Stimulated activated CD8-positive, alpha-beta memory T cell treated with anti-CD3 and anti-CD28 coated beads, Interleukin-7, amount 100 ng/mL, for 24 hours (primary cell): ENCODE results near the gene NTM.
"Not testable (repeated sequence)": the region's sequence is repeated elsewhere in the genome, so short reads cannot be mapped to it uniquely, and the experiment has no call there.

Experiments
- DNase-seq: peaks from one replicate; pipeline ENCODE4 v3.0.0-alpha.2; 2020; ENCODE audit warnings: low read depth

Gene NTM

DNA sequence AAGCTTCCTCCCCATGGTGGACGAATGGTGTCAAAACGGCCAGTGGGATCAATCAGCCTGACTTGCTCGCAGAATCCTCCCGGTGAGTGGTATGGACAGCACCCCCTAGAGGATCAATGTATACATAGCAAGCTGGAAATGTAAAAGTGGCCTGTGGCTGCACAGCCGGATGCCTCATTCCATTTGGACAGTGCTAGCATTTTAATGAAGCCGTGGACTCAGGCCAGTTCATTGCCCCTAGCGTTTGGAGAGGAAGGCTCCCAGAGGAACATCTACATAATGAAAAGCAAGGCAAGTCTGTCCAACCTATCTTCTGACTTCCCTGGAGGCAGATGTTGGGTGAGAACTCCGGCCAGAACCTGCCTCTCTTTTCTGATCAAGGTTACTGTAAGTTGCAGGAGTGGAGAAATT lies 942.3 kb downstream of the NTM start:
- DNase-seq = no peak

DNA sequence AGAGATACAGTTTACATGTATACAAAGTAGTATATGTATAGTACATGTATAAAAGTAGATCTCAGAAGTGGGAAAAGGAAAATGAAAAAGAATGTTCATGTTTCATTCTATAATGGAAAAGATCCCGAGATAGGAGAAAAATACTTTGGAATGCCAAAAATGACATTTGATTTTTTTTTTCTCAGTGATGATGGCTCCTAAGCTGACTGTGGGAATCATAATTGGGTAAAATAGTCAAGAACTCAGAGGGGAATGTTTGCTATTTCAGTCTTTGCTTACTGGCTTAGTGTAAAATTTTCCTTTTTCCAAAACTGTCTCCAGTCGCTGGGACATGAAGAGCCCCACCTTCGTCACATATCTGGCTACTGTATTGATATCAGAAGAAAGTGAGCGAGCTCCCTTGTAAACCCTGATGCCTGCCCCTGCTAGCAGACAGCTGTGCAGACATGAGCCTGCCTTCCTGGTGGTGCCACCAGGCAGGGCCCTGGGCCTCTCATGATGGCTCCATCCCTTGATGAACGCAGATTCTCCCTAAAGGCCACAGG lies 944.6 kb downstream of the NTM start:
- DNase-seq = no peak

DNA sequence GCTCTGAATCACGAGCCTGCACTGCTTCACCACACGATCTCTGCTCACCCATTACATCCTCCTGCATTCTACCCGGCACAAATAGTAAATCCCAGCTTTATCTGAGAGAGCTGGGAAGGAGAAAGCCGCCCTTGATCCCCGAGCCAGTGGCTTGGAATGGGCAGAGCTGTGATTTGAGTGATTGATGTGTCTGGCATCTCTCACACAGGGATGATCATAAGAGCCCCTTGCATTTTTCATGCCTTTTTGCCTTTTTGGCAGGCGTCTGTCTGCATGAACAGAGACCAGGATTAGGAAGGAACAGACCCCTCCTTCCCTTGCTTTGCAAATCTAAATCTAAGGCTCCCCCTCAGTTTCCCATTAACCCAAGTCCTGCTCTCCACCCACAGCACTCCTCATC lies 945.3 kb downstream of the NTM start:
- no peak for DNase-seq

DNA sequence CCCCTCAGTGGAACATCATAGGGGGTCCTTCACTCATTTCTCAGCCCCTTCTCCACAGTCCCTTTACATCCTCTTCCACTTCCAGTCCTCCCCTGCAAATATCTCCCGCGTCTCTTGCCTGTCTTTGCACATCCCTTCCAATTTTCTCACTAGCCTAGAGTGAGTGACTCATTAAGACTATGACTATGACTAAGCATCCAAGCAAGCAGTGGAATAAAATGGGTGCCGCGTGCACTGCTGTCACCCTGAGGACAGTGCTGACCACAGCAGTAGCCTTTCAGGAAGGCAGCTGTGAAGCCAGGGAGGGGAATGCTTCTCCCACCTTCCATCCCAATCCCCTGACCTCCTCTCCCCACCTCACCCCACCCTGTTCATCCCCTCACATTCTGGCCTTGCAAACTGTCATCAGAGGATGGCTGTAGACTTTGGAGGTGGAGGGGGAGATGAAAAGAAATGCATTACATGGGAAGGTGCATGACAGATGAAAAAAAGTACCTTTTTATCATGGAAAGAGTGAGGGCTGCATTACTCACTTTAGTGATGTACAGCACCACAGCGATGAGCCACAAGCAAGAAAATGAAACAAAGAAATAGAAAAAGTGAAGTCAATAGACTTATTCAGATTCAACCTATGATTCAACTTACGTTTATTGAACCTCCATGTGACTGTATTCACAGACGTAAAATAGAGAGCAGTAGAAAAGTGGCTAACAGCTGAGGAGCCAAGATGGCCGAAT lies 948.2 kb downstream of the NTM start:
- no peak for DNase-seq

DNA sequence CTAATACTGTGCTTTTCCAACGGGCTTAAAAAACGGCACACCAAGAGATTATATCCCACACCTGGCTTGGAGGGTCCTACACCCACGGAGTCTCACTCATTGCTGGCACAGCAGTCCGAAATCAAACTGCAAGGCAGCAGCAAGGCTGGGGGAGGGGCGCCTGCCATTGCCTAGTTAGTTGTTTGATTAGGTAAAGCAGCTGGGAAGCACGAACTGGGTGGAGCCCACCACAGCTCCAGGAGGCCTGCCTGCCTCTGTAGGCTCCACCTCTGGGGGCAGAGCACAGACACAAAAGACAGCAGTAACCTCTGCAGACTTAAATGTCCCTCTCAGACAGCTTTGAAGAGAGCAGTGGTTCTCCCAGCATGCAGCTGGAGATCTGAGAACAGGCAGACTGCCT lies 949.0 kb downstream of the NTM start:
- not testable (repeated sequence) for DNase-seq

DNA sequence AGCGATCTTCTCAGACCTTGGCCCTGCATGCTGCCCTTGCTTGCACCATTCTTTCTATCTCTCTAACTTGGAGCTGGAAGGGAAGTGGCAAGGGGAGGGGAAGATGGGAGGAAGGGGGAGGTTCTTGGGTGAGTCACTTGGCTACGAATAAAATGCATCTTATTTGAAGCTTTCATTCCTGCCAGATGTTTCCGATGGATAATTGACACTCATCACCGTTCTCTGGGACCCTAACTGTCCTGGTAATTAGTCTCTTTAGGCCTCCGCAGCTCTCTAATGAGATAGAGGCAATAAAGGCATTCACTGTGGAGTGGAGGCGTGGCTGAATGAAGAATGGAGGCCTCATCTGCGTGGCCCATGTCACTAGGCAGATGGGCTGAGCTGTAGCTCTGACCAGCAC lies 960.1 kb downstream of the NTM start:
- DNase-seq = no peak

DNA sequence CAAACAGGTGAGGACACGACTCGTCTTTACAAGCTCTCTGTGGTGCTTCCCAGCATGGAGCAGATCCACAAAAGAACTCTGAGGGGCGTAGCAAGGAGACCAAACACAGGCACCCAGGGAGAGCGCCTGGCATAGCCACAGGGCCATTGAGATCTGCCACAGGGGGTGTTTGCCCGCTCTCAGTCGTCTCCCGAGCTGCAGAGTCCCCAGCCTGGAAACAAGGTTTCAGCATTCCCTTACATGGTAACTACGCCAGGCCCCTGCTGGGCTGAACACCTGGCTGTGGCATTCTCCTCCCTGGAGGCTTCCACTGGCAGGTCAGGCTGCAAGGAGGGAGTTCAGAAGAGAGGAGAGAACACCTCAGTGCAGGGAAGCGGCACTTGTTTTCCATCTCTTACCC lies 962.1 kb downstream of the NTM start:
- no peak for DNase-seq

DNA sequence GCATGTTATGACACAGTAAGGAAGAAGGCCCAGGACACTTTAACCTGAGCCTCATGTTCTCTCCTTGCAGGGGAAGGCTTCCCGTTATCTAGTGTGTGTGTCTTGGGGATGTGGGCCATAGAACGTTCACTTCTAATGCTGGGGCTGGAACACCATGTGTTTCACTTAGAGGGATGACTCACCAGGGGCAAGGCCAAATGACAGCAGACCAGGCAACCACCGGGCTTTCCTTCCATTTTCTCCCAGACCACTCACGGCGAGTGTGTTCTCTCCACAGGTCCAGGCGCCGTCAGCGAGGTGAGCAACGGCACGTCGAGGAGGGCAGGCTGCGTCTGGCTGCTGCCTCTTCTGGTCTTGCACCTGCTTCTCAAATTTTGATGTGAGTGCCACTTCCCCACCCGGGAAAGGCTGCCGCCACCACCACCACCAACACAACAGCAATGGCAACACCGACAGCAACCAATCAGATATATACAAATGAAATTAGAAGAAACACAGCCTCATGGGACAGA lies 964.4 kb downstream of the NTM start:
- no peak for DNase-seq

DNA sequence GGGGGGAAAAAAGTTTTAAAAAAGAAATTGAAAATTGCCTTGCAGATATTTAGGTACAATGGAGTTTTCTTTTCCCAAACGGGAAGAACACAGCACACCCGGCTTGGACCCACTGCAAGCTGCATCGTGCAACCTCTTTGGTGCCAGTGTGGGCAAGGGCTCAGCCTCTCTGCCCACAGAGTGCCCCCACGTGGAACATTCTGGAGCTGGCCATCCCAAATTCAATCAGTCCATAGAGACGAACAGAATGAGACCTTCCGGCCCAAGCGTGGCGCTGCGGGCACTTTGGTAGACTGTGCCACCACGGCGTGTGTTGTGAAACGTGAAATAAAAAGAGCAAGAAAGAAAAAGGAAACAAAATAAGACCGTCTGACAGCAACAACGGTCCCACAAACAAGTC lies 964.9 kb downstream of the NTM start:
- no peak for DNase-seq

DNA sequence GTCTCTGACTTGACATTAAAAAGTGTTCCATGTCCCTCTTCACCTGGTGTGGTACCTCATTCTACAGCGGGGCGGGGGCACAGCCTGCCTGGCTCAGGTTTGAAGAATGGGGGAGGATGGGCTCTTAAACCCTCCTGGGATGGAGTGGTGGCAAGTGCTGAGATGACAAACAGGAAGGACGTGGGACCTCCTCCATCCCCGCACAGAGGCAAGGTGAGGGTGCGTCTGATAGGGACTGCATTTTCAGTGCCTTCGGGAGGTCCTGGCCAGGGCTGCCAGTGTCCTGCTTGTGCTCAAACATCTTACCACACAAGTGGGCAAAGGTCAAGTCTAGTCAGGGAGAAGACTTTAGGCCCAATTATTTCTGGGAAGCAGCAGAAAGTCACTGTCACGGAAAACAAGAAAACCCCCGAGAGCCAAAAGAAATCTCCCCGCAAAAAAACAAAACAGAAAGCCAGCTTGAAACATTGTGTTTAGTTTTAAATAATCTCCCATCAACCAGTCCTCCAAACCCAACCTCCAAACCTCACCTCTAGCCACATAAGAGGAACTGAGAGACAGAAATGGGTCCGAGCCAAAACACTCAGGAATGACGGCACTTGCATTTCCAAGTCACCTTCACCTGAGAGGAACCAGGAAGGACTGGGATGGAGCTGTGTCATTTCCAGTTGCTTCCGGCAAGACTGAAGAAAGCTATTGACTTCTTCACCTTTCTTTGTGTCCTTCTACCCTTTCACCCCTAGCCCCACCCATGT lies 966.5 kb downstream of the NTM start:
- DNase-seq = no peak

DNA sequence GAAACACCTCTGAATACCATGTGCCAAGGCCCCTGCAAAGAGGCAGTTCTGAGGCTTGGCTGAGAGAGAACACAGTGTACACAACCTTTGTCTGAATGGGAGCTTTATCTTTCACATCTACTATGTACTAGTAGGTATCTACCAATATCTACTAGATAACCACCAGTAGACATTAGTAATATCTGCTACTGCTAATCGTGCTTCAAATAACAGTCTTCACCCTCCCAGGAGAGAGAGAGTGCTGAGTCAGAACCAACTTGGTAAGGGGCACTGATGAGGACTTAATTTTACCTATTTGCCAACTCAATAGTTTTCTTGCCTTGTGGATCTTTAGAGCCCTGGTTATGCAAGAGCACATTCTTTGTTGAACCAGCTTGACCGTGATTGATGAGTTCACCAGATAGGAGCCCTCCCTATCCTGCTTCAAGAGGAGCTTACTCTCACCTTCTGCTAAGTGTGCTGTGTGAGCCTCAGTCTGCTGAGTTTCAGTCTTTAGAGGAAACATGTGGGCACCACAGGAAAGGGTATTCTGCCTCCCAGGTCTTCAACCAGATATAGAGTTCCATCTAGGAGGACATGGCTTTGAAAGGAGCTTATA lies 967.5 kb downstream of the NTM start:
- DNase-seq = no peak

DNA sequence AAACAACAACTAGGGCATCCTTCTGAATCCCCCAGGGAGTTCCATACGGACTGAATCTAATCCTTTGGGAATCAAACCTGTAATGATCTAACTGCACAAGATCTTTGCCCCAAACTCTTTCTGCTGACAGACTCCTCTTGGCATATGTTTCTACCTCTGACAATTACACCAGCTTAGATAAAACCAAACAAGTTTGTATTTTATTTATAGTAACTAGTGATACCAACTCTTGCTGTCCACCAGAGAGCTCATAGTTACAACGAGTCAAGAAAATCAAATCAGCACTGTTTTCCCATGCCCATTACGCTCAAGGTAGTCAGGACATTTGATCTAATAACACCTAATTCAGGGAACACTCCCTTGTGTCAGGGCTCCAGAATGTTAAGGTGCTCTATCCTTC lies 972.0 kb downstream of the NTM start:
- no peak for DNase-seq

DNA sequence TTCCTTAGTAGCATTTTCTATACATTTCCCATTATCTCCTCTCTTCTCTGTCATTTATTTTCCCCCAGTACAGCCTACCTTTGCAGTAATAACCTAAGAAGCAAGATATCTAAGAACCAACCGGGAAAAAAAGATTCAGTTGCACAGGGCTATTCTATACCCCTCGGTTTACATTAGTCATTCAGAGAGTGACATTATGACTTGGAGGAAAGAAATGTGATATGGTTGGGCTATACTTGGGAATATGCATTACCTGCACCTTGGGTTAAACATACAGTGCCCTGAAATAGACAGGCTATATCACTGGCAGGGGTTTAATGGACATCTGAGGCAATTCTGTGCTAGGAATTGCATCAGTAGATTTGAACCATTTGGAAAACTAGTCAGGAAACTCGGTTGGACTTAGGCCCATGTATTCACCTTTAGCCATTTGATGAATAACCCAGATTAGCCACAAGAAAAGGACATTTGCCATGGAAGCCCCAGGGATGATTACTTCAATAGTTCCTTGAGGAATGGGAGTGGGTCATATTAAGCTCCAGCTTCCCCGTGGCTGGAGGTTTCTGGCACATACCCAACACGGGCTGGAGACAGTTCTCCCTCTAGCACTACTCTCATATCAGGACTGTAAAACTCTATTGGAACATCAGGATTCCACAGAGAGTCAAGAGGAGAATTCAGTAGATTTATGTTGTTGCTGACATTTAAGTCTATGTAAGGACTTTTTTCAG lies 973.2 kb downstream of the NTM start:
- DNase-seq = no peak

DNA sequence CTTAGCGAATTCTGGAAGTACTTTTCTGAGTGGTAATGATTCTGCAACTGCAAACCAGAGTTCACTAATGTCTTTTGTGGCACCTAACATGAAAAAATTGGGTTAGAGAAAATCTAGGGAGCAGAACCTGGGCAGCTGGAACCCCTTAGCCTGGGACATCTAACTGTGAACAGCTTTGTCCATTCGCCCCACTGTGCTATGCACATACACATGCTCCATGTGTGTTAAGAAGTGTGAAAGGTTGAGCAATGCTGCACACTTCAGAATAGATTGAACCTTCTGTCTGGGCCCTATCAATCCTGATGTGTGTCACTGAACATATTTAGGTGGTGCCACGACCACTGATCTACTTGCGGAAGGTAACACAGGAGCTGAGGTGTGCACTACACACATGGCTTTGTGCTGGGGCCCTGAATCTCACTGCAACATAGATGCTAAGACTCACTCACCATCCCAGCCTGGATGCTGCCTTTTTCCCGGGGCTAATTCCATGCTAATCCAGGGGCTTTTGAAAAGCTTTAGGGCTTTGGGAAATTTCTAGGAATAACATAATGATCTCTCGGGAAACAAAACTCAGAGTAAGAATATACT lies 976.2 kb downstream of the NTM start:
- DNase-seq = no peak

DNA sequence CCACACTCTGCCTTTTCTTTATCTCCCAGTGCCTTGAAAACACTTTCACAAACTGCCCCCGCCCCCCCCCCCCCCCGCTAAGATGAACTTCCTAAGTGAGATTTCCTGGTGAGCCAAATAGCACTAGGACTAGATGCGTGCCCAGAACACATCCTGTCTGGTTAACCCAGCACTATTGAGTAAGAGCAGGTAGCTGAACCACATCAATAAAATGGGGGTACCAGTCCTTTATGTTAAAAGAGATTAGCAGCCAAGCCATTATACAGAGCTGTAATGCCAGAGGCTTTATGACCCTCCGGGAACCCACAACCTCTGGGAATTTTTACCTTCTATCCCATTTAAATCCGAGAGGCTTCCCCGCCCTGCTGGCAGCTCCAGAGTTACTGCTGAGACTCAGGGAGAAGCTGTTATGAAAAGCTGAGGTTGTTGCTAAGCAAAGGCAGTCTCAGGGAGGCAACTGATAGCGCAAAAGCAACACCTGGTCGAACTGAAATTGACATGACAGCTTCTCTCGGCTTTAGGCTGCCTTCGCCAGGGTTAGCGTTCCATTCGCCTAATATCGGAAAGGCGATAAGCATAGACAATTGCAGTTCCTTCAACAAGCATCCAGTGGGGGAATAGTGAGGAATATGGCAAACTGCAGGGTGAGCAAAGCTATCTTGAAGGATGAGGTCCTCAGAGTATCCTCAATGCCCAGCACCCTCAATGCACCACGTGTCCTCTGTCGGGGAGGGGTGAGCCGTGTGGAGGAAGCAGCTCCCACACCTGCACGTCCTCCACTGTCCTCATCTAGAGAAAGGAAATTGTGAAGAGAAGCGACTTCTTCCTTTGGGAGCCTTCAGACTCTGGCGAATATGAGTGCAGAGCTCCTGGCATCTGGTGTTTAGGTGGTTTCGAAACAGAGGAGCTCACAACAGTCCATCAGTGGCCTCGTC lies 977.0 kb downstream of the NTM start:
- DNase-seq = no peak

DNA sequence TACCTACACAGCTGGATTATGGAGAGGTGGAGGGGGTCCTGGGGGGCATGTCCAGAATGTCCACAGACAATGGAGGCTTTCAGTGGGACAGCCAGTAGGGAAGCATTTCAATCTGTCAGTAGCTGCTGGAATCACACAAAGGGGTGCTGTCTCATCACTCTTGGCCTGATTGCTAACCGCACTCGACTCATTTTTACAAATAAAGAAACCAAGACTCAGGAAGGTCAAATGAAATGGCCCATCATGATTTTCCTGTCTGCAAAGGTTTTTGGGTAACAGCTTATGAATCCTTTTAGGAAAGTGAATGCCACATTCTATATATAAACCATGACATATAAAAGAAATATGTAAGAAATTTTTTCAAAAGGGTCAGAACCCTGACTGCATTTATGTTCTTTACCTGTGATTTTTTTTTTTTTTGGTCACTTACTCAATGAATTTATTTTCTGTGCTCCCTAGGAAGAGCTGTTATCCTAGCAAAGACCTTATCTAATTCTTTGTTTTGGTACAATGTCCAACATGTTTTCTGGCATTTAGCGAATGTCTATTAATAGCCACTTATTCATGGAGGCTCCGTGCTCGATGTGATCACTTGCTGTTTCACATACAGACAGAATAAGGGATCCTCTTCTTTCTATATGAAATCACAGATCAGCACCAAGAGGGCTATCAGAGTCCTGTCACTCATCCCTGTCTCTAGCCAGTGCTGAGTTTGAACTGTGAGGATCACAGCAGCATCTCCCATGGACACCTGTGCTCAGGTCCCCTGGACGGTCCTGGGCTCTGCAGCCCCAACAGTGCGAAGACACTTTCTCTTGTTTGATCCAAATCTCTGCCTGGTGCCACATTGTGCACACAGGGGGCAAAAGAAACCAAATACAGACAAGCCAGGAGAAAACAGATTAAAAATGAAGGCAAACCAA lies 979.7 kb downstream of the NTM start:
- no peak for DNase-seq

DNA sequence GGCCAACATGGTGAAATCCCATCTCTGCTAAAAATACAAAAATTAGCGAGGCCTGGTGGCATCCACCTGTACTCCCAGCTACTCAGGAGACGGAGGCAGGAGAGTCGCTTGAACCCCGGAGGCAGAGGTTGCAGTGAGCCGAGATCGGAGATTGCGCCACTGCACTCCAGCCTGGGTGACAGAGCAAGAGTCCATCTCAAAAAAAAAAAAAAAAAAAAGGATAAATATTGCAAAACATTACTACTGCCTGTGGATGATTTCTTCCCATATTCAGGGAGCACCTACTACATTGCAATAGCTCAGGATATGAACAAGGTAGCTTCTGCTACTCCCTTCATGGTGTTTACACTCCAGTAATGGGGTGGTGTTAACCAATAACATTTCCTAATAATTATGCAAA lies 980.6 kb downstream of the NTM start:
- no peak for DNase-seq

DNA sequence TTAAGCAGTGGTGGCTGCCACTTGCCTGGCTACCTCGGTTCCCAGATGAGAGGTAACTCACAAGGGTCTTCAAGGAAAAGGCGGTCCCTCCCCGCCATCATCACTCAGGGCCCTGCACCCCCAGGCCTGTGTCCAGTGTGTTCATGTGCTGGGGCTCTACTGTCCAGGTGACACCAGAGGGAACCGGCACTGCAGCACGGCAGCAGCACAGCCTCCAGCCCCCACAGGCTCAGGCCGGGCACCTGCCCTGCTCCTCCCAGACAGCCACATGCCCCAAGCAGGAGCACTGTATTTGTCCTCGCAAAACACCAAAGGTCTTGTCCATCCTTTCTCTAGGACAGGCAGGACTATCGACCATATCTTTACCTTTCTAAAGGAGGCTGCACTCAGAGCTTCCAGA lies 982.1 kb downstream of the NTM start:
- no peak for DNase-seq

DNA sequence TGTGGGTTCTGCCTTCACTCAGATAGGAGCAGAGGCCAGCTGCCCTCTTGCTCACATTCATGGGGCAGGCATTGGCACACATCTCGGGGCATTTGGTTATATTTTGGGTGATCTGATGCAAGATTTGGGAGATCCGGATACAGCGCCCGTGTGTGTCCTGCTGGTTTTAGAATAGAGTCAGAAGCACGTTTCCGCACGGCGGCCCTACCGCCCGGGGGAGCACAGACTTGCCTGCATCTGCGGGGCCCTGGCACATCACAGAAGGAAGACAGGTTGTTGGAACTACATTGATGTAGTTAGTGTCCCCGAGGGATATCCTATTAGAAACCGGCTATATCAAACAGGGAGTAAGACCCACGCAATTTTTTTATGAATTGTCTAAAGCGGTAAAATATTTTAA lies 982.8 kb downstream of the NTM start:
- no peak for DNase-seq
